CD4-positive, alpha-beta T cell treated with Interleukin-4 for 1 hour (primary cell): ENCODE measurements around the gene NPM3.

Experiments used
- DNase-seq, 2 donors: peaks; one replicate each; pipeline ENCODE4 v3.0.0-alpha.2; 2020 to 2022

Gene NPM3

GRCh38 chr10:101749047-101750016, 33.9 kb downstream of the NPM3 start:
- no peak for DNase-seq

DNA sequence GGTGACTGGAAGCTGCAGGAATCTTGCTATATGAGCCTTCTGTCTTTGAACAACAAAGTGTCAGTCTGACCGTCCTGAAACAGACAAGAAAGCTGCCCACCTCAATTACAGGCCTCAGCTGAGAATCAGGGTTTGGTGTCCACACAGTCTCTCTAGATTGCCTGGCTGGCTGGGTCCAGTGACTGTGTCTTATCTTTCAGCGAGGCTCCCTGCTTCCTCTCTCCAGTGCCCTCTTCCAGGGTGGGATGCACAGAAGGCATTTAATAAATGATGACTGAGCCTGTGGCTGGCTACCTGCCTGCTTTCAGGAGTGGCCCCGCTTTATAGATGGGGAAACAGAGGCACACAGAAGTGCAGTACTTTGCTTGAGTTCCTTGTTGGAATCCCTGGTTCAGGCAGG, 34.8 kb downstream of the NPM3 start:
- DNase-seq = no peak

GRCh38 chr10:101745074-101745696, 38.1 kb downstream of the NPM3 start:
- DNase-seq = no peak

DNA sequence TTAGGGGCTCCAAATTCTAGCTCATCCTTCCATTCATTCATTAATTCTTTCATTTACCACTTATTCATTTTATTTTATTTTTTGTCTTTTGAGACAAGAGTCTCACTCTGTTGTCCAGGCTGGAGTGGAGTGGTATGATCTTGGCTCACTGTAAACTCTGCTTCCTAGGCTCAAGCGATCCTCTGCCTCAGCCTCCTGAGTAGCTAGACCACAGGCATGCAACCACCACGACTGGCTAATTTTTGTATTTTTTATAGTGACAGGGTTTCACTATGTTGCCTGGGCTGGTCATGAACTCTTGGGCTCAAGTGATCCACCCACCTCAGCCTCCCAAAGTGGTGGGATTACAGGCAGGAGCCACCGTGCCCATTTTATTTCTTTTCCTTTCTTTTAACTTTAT, 39.0 kb downstream of the NPM3 start:
- no peak for DNase-seq

DNA sequence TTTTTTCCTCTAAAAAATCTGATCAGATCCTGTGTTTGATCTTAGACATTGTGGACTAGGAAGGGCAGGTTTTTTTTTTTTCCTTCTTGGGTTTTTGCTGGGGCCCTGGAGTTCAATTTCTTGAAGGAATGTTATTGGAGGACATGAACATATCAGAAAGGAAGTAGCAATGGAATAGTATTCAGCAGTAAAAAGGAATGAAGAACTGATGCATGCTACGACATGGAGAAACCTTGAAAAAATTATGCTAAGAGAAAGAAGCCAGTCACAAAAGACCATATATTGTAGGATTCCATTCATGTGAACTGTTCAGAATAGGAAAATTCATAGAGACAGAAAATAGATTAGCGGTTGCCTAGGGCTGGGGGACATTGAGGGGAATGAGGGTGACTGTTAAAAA, 41.3 kb downstream of the NPM3 start:
- DNase-seq = no peak

- DNase-seq = no peak
Measured at GRCh38 chr10:101736666-101737065, 46.6 kb downstream of the NPM3 start.

DNA sequence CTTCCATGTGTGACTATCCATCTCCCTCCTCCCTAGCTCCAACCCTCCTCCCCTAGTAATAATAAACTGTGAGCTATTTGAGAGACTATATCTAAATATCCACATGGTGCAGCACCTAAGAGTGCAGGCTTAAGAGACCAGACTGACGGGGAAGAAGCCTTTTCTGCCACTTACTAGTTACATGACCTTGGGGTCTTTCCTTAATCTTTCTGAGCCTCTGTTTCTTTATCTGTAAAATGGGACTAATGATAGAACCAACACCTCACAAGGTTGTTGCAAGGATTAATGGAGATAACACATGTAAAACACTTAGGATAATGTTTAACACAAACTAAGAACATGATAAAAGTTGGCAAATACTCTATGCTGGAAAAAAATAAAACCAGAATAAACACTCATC, 51.1 kb downstream of the NPM3 start:
- DNase-seq = no peak
